Right lobe of liver (tissue), 4 donors: ENCODE results near the gene CASP8AP2.
"Not testable (repeated sequence)": the region's sequence is repeated elsewhere in the genome, so short reads cannot be mapped to it uniquely, and the experiment has no call there.

Experiments used
- CTCF ChIP-seq, 4 donors: fragments of 200-600 bp in 3 of 4; fragments of 450-650 bp in 1 of 4; IDR thresholded peaks; one replicate each; pipeline versions ENCODE4 v1.5.1 to v1.8.0; 2016 to 2022; ENCODE audit warnings: antibody characterized with exemption in 4 of 4, mild to moderate bottlenecking in 2 of 4
- POLR2A ChIP-seq: fragments of 450-650 bp; IDR thresholded peaks from one replicate; pipeline ENCODE4 v1.6.1; 2017; ENCODE audit warnings: antibody characterized with exemption, mild to moderate bottlenecking
- donor health status: DM: no; HTN: no; CAD: no.
- donor health status: DM: no; HTN: no; CAD: no.
- donor health status: DM: no; HTN: yes; CAD: no.

- TF ChIP-seq POLR2A; CTCF (IDR thresholded peaks at IDR 0.05): not testable (repeated sequence)
Observed at GRCh38 chr6:89813422-89813821, 16.3 kb upstream of the CASP8AP2 start.
